RWPE1 (cell line): ENCODE results near the gene MRPS23.
A peak's percentile ranks its signal among the peaks of the same experiment; 100 is the strongest.

Experiments
- CTCF ChIA-PET: fragments of 350-600 bp; sonication (Branson Sonifier 250); formaldehyde crosslinking; extraction: SDS; loops from one replicate; lab custom pipeline; 2021; lab: Yijun Ruan, JAX
- POLR2A ChIA-PET: fragments of 400-600 bp; formaldehyde crosslinking; extraction: SDS; loops from one replicate; lab custom pipeline; 2020; ENCODE audit warnings: antibody characterized with exemption; ENCODE audit not compliant: low non-redundant PET; lab: Yijun Ruan, JAX
- DNase-seq: peaks from one replicate; pipeline ENCODE4 v3.0.0; 2012; ENCODE audit warnings: low spot score
- H3K27ac ChIP-seq: fragments of 450-650 bp; 2 replicates; pipeline ENCODE4 v1.5.1; 2017
- CTCF ChIP-seq: fragments of 450-650 bp; conservative IDR thresholded peaks from 2 replicates; pipeline ENCODE4 v1.5.1; 2017; ENCODE audit warnings: low read depth, mild to moderate bottlenecking

Gene MRPS23

GRCh38 chr17:57892820-57893595 is 43.2 kb upstream of the MRPS23 start:
- peak; percentile 79 for DNase-seq
- no peak; the same call in 1 of the 2 replicates for TF ChIP-seq CTCF
- ChIA-PET POLR2A (interaction anchor here (0.5 to 0.6 kb wide), 3 partner anchors 80 to 110 kb away, joined by 3 to 5 read pairs (median 3); no protein-coding TSS in a partner anchor), CTCF (interaction anchor here (0.5 to 1.2 kb wide), 7 partner anchors 15 to 356 kb away, joined by 3 read pairs; no protein-coding TSS in a partner anchor)
- H3K27ac ChIP-seq, result peak overlapping the region; percentile 99

DNA sequence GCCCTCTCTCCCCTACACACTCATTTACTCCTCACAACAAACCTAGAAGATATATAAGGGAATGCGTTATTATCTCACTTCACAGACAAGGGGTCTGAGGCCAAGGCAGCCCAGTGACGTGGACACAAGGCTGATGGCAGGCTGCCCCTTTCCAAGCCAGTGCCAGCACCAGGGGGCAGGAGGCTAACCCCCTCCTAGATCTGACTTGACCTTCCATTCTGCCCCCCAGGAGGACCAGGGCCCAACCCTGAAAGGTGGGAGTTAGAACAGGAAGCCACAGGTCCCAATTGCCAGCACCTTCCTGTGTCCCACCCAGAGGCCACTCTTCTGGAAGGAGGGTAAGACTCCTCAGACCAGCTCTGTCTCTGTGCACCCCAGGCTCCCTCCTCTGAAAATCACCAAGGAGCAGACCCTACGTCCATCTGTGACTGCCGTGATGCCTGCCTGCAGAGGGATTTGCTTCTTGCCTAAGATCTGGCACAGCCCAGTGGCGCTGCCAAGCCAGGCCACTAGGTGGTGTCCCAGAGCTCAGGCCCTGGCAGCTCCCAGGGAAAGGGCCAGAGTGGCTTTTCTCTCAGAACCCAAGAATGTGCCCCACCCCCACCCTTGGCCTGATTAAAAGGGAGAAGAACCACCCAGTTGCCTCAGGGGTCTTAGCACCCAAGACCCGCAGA is 42.4 kb upstream of the MRPS23 start:
- peak; percentile 75 for DNase-seq
- POLR2A ChIA-PET, result interaction anchor here (0.6 kb wide), 1 partner anchor 81 kb away, joined by 5 read pairs; no protein-coding TSS in a partner anchor
- H3K27ac ChIP-seq, result peak overlapping the region; percentile 99
- CTCF ChIA-PET, result interaction anchor here (0.5 to 1.2 kb wide), 9 partner anchors 16 to 357 kb away, joined by 3 to 4 read pairs (median 3); partner anchors contain the start of gene CUEDC1
- TF ChIP-seq CTCF, result peak; percentile 95

- no peak for TF ChIP-seq CTCF
- peak overlapping the region; percentile 99 for H3K27ac ChIP-seq
- ChIA-PET POLR2A (no interaction called here), CTCF (interaction anchor here (0.8 to 1.0 kb wide), 2 partner anchors 74 to 95 kb away, joined by 3 read pairs; no protein-coding TSS in a partner anchor)
- no peak for DNase-seq
Observed at GRCh38 chr17:57890857-57891232, 41.0 kb upstream of the MRPS23 start.

GRCh38 chr17:57889892-57890856 is 40.3 kb upstream of the MRPS23 start:
- no peak for TF ChIP-seq CTCF
- peak; percentile 87 for DNase-seq
- peak overlapping the region; percentile 99 for H3K27ac ChIP-seq
- ChIA-PET CTCF (interaction anchor here (0.6 to 1.0 kb wide), 3 partner anchors 23 to 96 kb away, joined by 3 read pairs; no protein-coding TSS in a partner anchor), POLR2A (no interaction called here)

DNA sequence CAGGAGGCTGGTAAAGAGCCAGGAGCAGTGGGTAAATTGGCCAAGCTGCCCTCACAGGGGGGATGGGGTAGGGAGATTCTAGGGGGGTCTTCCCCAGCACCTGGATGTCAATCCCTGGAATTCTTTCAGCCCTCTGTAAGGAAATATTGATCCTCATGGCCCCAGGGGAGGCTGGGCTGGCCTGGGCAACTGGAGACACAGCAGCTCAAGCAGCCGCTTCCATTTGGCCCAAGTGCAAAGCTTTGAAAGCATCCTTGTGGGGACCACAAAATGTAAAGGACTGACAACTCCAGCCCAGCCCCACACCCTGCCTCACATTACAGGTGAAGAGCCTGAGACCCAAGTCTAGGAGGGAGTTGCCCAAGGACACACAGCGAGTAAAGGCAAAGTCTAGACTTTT is 39.4 kb upstream of the MRPS23 start:
- no peak for TF ChIP-seq CTCF
- ChIA-PET POLR2A (no interaction called here), CTCF (interaction anchor here (0.6 kb wide), 1 partner anchor 23 kb away, joined by 4 read pairs; no protein-coding TSS in a partner anchor)
- H3K27ac ChIP-seq, result peak overlapping the region; percentile 99
- no peak for DNase-seq
